Activated T-helper 1 cell treated with Interleukin-2 at 50 U/mL for 16 hours (primary cell): ENCODE data around the gene CTNND2.

Source experiments
- DNase-seq: peaks from one replicate; pipeline ENCODE4 v3.0.0-alpha.2; 2020; ENCODE audit warnings: low read depth

Gene CTNND2

DNA sequence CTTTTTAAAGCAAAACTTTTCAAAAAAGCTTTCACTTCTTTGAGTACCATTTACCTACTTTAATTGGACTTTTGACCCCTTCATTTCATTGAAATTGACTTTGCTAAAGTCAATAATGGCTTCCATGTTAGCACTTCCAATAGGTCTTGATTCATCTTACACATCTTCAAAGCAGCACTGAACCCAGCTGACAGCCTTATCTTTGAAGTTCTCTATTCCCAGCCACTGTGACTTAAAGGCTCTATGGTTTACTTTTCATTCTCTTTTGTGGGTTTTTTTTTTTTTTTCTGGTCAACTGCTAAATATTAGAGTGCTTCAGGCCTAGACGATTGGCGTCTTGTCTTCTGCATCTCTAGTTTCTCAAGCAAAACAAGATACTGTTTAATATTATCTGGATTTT lies 385.0 kb downstream of the CTNND2 start:
- DNase-seq, result no peak

- no peak for DNase-seq
Observed at GRCh38 chr5:11518676-11519075, 385.6 kb downstream of the CTNND2 start.

DNA sequence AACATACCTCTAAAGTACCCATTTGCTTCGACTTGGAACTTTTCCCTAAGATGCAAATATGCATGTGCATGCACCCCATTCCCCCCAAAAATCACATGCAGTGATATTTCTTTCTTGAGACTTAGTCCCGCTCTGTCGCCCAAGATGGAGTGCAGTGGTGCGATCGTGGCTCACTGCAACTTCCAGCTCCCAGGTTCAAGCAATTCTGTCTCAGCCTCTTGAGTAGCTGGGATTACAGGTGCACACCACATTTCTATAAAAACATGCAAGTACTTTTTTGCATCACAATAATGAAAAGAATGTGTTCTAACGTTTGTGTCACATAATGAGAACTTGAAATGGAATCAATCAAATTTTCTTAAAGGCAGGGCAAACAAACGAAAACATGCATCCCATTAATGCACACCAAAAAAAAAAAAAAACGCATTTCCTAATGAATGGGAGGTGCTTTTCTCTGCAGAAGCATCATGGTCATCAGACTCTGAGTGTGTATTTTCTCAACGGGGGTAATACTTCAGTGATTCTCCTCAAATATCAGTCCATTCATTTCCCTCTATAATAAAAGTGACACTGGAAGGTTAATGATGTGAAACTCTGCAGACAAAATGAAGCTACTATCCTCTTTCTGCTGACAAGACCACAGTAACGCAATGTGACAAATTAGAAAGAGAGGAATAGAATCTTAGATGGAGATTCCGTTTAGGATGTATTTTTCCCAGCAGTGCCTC lies 389.4 kb downstream of the CTNND2 start:
- DNase-seq, result no peak

DNA sequence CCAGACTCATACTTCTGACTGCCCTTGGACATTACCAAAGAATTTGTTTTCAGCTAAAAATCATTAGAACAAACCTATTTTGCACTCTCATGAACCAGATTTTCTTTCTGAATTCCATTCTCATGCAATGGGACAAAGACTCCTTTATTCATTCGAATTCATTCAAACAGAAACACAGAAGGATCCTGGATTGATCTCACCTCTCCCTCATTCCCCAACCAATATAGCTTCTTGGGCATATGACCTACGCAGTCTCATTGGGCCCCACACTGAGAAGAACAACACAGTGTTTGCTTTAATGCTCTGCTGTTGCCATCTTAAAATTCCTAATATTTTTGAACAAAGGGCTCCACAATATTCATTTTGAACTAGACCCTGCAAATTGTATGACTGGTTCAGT lies 392.4 kb downstream of the CTNND2 start:
- no peak for DNase-seq

DNA sequence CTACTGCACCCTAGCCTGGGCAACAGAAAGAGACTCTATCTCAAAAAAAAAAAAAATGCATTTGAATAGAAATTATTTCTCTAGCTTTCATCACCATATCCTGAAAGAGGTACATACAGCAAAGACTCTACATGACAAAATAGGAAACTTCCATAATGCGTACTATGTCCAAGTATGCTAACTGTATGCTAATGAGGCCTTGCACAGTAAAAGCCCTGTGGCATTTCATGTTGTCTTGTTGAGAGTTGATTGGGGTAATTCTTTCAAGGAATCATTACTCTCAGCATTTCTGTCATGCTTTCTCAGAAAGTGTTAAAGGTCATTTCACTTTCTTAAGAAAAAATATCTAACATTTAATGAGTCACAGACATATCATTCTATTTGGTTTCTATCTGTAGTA lies 393.4 kb downstream of the CTNND2 start:
- DNase-seq, result no peak

- DNase-seq, result no peak
Observed at GRCh38 chr5:11509793-11510192, 394.5 kb downstream of the CTNND2 start.

DNA sequence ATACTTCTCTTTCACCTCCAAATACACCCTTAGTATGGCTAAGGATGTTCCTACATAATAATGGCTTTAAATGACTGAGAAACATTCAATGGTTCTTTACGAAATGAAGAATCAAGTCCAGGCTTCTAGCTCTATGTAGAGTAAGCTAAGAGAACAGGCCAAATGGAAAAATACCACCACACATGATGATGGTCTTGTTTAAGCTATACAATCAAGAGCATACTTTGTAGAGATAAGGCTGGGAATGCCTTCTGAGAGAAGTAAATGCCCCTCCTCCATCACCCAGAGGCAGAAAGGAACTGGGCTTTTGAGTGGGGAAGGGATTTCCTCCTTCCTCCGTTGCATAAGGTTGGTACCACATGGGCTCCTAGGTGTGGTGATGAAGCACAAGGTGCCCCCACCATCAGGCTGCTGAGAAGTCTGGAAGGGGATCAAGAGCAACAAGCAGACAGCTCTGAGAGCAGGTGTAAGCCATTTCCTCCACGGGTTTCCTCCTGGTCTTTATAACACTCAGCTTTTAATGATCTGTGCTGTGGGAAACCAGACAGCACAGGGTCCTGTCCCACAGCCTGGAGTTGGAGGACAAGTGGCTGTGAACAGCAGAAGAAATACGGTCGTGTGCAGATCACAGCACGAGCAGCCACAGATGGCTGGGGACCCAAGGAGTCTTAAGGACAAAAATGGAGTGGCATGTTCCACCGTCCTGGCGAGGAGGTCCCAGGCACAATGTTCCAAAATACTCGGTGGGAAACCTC lies 396.9 kb downstream of the CTNND2 start:
- DNase-seq, result no peak

- no peak for DNase-seq
Observed at GRCh38 chr5:11504886-11505193, 399.4 kb downstream of the CTNND2 start.

DNA sequence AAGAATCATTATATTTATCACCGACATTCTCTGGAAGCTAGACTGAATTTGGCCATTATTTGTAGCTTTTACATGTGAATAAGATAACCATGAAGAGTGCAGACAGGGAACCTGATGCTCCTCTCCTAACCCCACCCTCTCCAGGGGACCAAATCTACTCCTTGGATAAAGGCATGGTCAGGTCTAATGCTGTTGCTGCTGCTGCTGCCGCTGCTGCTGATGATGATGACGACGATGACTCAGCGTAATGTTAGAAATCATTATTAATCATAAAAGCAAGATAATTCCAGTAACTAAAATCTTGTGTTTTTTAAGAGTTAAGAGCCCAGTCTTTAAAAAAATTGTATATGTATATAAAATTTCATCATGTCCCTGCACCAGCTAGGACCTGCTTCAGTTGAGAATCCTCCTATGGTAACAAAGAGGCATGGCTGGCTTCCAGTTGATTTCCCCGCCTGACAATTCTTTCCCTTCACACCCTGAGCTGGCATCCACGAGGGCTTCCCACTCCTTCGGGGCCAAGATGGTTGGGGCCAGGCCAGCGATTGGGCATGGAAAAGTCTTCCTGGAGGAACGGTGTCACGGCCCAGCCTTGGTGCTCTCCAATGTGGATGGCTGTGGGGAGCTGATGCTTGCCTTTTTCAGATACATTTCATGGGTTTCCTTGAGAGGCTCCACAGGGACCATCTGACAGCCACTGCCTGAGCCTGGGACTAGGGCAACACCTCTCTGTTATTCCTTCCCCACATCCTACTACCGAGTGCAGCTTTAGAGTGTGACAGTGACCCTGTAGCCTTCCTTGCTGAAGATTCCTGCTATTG lies 400.0 kb downstream of the CTNND2 start:
- no peak for DNase-seq

- DNase-seq, result no peak
Observed at GRCh38 chr5:11502783-11503182, 401.5 kb downstream of the CTNND2 start.

- DNase-seq, result no peak
Observed at GRCh38 chr5:11497651-11498050, 406.6 kb downstream of the CTNND2 start.

GRCh38 chr5:11496137-11496719 lies 408.0 kb downstream of the CTNND2 start:
- no peak for DNase-seq

- DNase-seq, result no peak
Observed at GRCh38 chr5:11494340-11494739, 409.9 kb downstream of the CTNND2 start.

- no peak for DNase-seq
Observed at GRCh38 chr5:11491404-11492075, 412.7 kb downstream of the CTNND2 start.

GRCh38 chr5:11483630-11484029 lies 420.6 kb downstream of the CTNND2 start:
- DNase-seq, result no peak

DNA sequence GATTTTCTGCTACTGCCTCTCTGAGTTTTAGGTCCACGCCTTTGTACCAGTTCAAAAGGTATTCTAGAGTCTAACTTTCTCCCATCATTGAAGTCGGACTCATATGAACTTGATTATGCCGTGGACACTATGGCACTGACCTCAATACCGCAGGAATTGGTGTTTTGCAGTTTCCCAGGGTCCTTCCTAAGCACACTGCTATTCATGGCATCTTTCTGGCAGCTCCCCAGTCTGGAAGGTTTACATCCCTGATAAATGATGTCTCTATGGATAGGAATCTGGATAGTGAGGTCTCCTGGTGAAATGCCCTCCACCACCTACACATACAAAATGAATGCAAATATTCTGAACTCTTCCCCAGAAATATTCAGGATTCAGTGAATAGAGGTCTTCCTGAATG lies 422.2 kb downstream of the CTNND2 start:
- DNase-seq, result no peak

- no peak for DNase-seq
Observed at GRCh38 chr5:11477786-11478185, 426.5 kb downstream of the CTNND2 start.

- no peak for DNase-seq
Observed at GRCh38 chr5:11476866-11477265, 427.4 kb downstream of the CTNND2 start.

- no peak for DNase-seq
Observed at GRCh38 chr5:11468334-11469039, 435.8 kb downstream of the CTNND2 start.

DNA sequence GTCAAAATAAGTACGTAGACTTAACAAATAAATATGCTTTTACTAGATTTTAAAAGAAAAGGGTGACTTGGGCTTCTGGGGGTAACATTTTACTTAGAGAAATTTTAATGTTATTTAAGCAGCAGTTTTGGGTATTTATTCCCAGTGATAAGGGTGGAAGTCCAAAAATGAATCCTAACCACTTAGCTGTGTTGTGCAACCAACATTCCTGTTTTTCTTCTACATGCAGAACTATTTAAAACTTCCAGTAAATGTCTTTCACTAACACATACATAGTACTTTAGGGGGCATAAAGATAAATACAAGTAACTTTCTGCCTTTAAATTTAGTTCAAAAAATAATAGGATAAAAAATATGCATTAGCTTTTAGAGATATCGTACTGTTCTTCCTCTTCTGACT lies 436.7 kb downstream of the CTNND2 start:
- DNase-seq, result no peak

DNA sequence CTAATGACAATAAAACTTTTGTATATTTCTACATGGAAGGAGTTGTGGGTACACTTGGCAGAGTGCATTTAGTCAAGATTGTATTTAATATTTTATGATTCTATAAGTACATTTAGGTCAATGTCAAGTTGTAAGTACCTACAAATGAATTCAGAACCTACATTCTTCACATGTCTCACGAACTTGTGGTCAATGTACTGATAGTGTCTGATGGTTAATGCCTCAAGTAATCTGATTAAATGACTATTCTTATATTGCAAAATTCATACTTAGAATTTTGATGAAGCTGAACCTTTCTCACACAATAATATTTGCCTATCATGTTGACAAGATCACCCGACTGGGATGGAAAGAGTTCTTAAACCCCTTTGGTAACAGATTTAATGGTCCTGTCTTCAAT lies 444.5 kb downstream of the CTNND2 start:
- no peak for DNase-seq
